Measurements from ENCODE around the gene NEDD4L.
"Not testable (repeated sequence)": the region's sequence is repeated elsewhere in the genome, so short reads cannot be mapped to it uniquely, and the experiment has no call there.

Gene NEDD4L

DNA sequence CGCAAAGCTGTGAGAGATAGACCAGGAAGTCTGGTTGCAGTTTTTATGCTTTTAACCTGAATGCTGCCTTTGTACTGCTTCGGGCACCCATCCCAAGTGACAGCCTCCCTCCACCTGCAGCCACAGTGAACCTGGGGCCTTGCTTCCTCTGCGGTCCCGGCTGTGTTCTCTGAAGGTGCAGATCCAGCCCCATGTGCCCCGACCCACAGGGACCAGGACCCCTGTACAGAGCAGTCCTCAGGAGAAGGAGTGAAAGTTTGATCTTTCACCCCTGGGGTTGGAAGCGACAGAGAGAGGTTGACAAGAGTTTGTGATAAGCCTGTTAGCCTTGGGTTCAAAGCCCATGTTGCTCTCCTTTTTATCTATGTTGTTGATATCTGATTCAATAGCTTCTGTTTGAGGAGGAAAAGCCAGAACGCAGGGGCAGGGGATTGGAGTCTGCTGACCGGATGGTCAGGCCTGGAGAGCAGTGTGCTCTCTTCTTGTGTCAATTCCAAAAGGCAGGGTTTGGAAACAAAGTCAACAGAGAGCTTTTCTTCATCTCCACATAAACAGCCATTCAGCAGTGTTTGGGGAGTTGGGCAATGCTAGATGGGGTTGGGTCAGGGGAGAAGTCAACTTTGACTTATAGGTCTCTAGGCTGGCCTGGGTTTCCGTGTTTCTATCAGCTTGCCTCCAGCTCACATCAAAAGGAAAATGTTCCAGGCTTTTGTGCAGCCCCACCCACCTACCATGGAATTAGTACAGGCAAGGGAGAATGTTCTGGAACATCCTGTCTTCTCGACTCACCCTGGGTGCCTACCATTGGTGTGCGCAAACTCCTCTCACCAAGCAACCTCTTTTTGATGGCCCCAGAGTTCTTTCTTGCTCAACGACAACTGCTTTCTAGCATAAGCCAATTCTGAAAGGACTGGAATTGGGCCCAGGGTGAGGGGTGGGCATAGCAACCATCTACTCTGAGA lies 369.9 kb downstream of the NEDD4L start:
- DNase-seq (ENCODE audit: low read depth in 3 of 3): no peak

DNA sequence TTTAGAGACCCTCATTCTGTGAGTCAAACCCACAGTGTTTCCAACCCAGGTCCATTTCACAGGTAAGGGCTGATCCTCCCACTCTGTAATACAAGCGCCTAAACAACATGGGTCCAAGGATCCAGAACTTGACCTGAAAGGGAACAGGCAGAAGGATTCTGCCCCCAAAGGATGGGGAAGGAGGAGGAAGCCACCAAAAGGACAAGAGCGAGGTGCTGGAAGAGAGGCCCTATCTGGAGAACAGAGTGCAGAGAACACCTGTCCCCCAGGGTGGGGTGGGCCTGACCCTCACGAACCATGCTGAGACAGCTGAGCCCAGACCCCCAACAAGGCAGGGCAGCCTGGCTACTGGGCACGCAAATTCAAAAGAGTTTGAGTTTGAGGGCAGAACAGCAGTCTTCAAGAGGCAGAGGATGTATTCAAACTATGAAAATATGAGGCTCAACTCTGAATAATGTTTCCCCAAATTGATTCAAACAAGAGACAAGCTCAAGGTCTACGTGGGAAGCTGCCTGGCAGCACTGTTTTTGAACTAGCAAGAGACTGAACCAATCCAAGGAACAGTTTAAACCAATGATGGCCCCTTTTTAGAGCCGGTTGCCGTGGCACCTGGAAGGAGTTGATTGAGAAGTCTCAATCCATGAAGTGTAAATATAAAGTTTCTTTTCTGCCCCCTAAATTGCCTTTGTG lies 372.1 kb downstream of the NEDD4L start:
- no peak for DNase-seq (ENCODE audit: low read depth in 3 of 3)

DNA sequence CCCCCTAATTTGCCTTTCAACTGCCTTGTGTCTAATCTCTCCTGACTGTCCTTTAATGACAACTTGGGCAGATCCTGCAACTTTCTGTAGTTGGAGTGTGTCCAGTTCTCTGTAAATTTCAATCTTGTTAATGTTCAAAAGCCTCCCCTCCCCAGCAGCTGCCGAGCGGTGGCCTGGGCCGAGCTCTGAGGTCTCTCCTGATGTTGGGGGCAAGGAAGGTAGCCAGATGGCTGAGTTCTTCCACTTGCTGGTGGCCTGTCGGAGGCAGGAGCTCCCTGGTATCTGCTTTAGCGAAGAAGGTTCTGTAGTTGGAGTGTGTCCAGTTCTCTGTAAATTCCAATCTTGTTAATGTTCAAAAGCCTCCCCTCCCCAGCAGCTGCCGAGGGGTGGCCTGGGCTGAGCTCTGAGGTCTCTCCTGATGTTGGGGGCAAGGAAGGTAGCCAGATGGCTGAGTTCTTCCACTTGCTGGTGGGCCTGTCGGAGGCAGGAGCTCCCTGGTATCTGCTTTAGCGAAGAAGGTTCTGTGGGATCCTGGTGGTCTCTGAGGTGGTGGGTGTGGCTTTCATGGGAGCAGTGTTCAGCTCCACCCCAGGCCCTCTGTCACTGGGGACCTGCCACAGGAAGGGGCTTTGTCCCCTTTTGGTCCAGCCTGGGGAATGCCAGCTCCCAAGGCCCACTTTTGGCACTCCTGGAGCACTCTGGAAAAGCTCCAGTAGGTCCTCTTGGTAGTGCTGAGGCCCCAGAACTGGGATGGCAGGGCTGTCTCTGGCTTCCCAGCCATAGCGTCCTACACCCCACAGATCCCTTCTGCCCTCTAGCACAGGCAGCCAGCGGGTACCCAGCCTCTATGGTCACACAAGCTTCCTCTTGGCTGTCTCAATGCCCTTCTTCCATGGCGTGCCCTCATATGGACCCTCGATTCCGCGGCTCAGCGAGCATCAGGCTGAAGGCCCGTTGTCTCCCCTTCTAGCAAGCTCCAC lies 373.0 kb downstream of the NEDD4L start:
- DNase-seq (ENCODE audit: low read depth in 3 of 3): no peak

DNA sequence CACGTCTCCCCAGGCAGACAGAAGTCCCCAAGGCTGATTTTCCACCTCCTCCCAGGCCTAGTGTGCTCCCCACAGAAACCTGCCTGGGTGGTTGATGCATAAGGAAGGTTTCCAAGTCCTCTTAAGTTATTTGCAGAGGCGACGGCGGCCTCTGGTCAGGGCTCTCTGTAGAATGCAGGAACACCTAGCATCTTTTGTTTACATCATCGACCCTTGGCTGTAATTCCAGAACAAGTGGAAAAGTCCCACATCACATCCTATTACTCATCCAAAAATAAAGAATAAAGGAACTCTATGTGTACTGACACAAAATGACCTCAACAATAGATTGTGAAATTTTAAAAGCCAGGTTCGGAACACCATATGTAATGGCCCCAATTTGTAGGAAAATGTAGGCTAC lies 373.7 kb downstream of the NEDD4L start:
- no peak for DNase-seq (ENCODE audit: low read depth in 3 of 3)

DNA sequence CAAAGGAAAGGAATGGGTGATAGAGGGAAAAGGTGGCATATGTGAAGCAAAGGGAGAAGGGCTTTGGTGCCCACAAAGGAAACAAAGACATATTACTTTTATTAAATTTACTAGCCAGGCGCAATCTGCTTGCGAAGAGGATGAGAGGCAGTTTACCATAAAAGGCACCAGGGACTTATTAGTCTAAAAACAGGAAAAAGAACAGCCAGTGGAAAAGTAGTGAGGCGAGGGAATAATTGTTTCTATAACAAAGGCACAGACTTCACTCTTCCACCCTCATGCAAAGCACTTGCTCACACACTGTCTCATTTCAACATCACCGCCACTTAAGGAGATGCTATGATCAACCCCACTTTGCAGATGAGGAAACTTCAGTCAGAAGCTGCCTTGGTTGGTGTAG lies 374.3 kb downstream of the NEDD4L start:
- no peak for DNase-seq (ENCODE audit: low read depth in 3 of 3)

DNA sequence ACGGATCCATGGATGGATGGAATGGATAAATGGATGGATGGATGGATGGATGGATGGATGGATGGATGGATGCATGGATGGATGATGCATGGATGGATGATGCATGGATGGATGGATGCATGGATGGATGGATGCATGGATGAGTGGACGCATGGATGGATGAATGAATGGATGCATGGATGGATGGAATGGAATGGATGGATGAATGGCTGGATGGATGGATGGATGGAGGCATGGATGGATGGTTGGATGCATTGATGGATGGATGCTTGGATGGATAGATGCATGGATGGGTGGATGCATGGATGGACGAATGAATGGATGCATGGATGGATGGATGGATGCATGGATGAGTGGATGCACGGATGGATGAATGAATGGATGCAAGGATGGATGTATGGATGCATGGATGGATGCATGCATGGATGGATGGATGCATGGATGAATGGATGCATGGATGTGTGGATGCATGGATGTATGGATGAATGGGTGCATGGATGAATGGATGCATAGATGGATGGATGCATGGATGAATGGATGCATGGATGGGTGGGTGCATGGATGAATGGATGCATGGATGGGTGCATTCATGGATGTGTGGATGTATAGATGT lies 375.7 kb downstream of the NEDD4L start:
- no peak for DNase-seq (ENCODE audit: low read depth in 3 of 3)

DNA sequence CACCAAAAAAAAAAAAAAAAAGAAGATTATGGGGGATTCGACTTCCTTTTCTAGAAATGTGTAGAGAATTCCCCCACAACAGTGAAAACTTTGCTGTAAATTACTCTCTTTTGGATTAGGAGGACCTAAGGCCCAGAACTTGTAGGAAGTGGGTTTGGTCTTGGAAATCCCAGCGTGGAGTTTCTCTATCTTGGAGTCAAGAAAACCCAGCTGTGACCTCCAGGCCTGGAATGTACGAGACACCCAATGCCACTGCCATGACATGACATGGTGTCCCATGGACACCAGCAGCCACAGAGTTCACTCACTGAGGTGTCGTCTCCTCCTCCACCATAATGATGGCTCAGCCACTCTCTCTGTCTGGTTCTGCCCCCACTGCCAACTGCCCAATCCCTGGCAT lies 382.6 kb downstream of the NEDD4L start:
- no peak for DNase-seq (ENCODE audit: low read depth in 3 of 3)

DNA sequence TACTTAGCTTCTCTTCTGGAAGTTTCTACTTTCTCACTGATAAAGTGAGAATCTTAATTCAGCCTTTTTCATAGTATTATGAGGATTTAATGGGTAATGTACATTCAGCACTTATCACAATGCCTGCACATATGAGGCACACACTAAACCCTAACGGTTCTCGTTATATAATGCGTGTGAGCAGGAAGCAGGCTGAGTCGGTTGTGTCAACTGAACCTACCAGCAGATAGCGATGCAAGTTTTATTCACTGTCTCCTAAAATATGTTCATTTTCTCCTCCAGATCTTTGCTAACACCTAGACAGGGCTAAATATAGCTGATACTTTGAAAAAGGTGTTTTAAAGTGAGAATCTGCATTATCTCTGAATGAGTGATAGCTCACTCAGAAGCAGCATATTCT lies 383.3 kb downstream of the NEDD4L start:
- DNase-seq (ENCODE audit: low read depth in 3 of 3): no peak

DNA sequence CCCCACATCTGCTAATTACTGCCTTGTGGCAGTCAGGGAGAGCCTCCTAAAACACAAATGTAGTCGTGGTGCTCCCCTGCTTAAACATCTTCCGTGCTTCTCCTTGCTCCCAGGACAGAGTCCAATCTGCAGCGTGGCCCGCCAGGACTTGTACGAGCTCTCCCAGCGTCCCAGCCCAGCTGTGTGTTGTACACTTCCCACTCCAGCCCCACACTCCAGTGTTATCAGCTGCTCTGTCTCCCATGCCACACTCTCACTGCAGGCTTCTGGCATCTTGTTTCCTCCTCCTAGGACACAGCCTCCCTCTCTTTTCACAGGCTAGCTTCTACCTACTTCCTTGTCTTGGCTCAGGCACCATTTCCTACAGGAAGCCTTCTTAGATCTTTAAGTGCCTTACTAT lies 385.4 kb downstream of the NEDD4L start:
- DNase-seq (ENCODE audit: low read depth in 3 of 3): no peak

DNA sequence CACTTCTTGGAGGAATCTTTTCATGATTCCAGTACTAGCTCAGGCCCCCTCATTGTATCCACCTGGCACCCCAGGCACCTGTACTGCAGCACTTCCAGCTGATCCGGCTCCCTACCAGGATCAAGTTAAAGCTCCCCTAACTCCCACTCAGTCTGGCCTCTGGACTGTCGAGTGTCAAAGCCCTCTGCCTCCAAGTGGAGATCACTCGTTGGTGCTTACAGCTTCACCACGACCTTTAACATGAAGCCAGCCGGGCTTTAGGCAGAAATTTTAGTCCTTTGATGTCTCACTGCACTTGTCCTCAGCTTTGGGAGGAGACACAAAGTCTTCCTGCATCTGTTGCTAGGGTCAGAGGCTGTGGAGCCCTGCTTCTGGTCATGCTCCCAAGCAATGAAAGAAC lies 387.2 kb downstream of the NEDD4L start:
- DNase-seq (ENCODE audit: low read depth in 3 of 3): no peak

DNA sequence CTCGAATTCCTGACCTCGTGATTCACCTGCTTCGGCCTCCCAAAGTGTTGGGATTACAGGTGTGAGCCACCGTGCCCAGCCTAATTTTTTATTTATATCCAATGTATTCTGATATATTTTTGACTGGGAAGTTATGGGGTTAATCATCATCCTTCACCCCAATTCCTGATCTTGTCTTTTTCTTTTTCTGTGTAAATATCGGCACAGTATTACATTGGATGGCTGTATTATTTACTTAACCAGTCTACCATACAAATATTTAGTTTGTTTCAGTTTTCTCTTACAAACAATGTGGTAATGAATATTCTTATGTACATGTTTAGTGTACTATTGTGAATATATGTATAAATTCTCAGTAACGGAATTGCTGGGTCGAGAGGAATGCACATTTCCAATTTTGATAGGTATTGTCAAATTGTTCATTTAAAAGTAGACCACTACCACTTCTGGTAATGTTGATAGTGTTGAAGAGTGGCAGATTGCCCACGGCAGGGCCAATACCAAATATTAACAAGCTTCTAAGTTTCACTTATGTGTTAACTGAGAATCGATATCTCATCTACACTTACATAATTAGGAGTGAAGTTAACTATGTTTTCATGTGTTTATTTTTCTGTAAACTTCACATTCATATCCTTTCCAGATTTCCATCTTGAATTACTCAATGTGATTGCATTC lies 388.2 kb downstream of the NEDD4L start:
- DNase-seq (ENCODE audit: low read depth in 3 of 3): no peak

DNA sequence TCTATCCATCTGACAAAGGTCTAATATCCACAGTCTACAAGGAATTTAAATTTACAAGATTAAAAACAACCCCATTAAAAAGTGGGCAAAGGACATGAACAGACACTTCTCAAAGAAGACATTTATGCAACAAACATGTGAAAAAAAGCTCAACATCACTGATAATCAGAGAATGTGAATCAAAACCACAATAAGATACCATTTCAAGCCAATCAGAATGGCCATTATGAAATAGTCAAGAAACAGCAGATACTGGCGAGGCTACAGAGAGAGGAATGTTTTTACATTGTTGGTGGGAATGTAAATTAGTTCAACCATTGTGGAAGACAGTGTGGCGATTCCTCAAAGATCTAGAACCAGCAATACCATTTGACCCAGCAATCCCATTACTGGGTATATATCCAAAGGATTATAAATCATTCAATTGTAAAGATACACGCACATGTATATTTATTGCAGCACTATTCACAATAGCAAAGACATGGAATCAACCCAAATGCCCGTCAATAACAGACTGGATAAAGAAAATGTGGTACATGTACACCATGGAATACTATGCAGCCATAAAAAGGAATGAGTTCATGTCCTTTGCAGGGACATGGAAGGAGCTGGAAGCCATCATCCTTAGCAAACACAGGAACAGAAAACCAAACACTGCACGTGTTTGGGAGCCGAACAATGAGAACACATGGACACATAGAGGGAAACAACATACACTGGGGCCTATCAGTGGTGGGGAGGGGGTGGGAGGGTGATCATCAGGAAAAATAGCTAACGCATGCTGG lies 391.4 kb downstream of the NEDD4L start:
- not testable (repeated sequence) for DNase-seq (ENCODE audit: low read depth in 3 of 3)

DNA sequence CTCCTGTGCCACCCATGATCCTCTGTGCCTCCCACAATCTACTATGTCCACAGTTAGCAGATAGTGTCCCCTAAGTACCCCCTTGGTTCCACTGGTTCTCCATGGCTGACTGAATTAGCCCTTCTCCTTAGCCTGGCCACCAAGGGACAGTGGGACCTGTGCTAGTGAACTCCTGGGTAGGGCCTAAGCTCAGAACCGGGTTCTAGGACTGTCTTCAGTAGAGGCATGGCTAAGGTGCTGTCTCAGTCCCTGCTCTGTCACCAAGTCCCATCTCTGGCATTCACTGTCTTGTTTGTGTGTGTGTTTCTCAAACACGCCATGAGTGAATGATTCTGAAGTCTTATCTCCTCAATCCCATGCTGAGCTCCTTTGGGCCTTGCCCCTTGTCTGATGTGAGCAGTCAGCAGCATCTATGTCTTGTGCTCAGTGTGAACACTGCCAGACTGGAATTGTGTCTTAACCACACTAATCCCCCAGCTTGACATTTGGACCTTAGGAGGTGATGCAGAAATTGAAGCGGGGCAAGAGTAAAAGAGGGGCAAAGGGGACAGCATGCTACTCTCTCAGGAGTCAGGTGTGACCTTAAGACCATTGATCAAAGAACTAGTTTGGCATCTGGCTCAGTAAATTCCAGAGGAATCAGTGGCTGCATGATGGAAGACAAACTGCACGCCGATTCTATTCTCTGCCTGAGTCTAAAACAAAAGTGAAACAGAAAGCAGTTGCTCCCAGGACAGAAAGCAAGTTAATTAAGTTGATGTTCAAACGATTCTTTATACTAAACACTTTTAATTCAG lies 394.3 kb downstream of the NEDD4L start:
- no peak for DNase-seq (ENCODE audit: low read depth in 3 of 3)

DNA sequence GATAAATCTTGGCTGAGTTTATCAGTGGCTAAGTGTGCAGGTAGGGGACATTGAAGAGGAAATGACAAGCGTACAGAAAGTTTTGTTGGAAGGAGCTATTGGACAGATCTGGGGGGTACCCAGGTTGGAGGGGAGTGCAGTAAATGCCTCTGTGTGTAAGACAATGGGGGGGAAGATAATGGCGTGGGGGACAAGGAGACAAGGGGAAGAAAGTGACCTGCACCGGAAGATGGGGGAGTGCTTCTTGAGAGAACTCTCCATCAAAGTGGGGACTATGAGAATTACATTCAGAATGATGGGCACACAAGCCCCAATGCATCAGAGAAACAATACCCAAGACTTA lies 394.9 kb downstream of the NEDD4L start:
- no peak for DNase-seq (ENCODE audit: low read depth in 3 of 3)

DNA sequence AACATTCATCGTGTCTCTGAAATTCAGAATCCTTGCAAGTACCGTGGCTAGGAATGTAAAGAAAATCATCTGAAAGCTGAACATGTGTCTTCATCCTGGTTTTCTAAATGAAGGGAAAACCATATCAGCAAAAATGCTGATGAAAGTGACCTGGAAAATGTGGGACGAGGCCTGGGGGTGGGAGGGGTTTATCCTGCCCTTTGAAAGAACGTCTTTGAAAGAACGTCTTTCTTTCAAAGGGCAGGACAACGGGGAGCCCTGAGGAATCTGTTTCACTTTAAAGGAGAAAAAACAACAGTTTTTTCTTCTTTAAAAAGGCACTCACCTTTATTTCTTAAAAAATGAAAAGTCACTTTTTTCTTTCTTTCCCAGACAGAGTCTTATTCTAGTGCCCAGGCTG lies 399.6 kb downstream of the NEDD4L start:
- no peak for DNase-seq (ENCODE audit: low read depth in 3 of 3)

DNA sequence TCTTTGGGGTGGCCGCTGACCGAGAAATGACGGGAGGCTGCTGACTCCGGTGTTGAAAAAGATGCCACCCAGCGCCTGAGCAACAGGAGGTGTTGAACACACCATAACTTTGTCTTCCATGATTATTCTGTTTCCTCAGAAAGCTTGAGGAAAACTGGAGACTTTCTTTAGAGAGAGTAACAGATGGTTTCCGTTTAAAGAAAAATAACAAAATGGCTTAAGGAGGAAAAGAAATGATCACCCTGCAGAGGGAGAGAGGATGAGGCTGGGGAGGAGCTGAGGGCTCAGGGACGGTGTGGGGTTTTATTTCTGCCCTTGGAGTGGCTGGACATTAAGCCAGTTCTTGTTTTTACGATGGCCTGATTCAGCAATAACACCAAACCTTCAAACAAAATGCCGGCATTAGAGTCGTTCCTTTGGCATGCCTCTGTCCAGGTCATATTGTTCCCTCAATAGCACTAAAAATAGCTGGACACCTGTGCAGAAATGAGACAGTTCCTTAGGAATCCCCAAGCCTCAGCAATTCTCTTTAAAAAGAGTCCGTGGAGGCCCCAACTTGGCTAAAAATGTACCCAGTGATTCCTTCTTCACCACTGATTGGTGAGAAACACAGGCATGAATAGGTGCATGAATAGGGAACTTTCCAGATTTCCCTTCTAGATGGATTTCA lies 402.5 kb downstream of the NEDD4L start:
- no peak for DNase-seq (ENCODE audit: low read depth in 3 of 3)

DNA sequence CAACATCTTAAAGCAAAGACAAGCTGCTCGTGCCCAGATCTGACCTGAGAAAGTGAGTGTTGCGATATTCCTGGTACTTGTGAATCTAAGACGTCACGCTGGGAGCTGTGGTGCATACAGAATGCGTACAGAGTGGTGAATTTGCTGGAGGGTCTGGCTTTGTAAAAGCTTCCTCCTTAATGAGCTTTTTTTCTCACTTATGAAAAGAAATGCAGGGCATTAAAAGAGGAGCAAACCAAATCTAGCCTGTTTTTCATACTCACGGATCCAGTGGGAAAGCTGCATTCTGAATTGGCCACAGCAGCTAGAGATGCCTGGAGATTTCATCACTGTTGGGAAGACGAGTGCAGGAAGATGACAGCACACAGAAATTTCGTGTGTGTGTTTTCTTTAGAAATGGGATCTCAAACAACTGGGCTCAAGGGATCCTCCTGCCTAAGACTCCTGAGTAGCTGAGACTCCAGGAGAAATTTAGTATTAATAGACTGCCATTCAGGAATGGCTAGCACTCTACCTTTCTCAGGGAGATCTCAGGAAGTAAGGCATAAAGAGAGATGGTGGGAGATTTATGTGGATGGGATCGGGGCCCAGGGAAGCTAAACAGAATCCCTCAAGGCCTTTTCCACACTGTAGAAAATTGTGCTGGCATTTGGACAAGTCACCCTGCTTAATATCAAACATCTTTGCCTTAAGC lies 403.5 kb downstream of the NEDD4L start:
- DNase-seq (ENCODE audit: low read depth in 3 of 3): no peak

DNA sequence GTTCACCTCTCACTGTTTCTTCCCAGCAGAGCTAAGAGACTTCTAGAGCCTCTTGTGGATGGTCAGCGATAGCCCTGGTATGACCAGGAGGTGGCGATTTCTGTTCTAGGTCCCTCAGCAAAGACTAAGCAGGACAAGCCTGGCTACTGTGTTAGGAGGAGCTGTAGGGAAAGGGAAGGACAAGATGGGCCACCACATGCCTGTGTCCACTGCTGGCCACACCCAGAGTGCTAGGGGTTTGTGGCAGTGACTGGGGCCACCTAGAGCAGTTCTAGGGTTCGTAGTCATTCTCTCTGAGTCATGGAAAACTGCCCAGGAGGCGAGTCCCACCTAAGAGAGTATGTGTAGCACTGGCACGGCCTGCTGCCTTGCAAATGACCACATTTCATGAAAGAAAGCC lies 405.4 kb downstream of the NEDD4L start:
- DNase-seq (ENCODE audit: low read depth in 3 of 3): no peak
